ENCODE data around the gene CARNS1.
A peak's percentile ranks its signal among the peaks of the same experiment; 100 is the strongest.

CARNS1 gene

GRCh38 chr11:67376873-67377808 lies 38.3 kb upstream of the CARNS1 start:
- no peak overlapping the region for H3K4me3 ChIP-seq (ENCODE audit: low read depth, low read length)
- TF ChIP-seq CTCF (IDR thresholded peaks at IDR 0.05; ENCODE audit: low read depth, low read length), result no peak

- TF ChIP-seq CTCF (IDR thresholded peaks at IDR 0.05; ENCODE audit: low read depth, low read length), result no peak
- H3K4me3 ChIP-seq (ENCODE audit: low read depth, low read length), result no peak overlapping the region
These were observed 36.9 kb upstream of the CARNS1 start for GRCh38 chr11:67378544-67378943.

GRCh38 chr11:67379061-67380058 lies 36.1 kb upstream of the CARNS1 start:
- no peak for TF ChIP-seq CTCF (IDR thresholded peaks at IDR 0.05; ENCODE audit: low read depth, low read length)
- H3K4me3 ChIP-seq (ENCODE audit: low read depth, low read length), result no peak overlapping the region

GRCh38 chr11:67381244-67381972 lies 34.1 kb upstream of the CARNS1 start:
- TF ChIP-seq CTCF (IDR thresholded peaks at IDR 0.05; ENCODE audit: low read depth, low read length), result no peak
- no peak overlapping the region for H3K4me3 ChIP-seq (ENCODE audit: low read depth, low read length)

- H3K4me3 ChIP-seq (ENCODE audit: low read depth, low read length), result no peak overlapping the region
- TF ChIP-seq CTCF (IDR thresholded peaks at IDR 0.05; ENCODE audit: low read depth, low read length), result peak; percentile 98
These were observed 33.0 kb upstream of the CARNS1 start for GRCh38 chr11:67382276-67383136.

GRCh38 chr11:67384851-67385366 lies 30.6 kb upstream of the CARNS1 start:
- TF ChIP-seq CTCF (IDR thresholded peaks at IDR 0.05; ENCODE audit: low read depth, low read length), result no peak
- H3K4me3 ChIP-seq (ENCODE audit: low read depth, low read length), result no peak overlapping the region

Data from WI38 (cell line).